RWPE2 (cell line): Measurements from ENCODE around the gene FAM171A2.

Experiments
- ATAC-seq: fragments of 200-7000 bp; cut with Tn5 transposase; 3 replicates; pipeline ENCODE4 v1.9.1; 2021; ENCODE audit warnings: low read depth
- DNase-seq: peaks from one replicate; pipeline ENCODE4 v3.0.0-alpha.2; 2020; ENCODE audit warnings: low spot score
- H3K27ac ChIP-seq: fragments of 450-650 bp; 2 replicates; pipeline ENCODE4 v1.5.1; 2017; ENCODE audit warnings: mild to moderate bottlenecking; ENCODE audit not compliant: poor library complexity, severe bottlenecking
- H3K27me3 ChIP-seq: fragments of 250-450 bp; sonication (Bioruptor Pico); 2 replicates; pipeline ENCODE4 v1.5.1; 2021; ENCODE audit warnings: mild to moderate bottlenecking, moderate library complexity; ENCODE audit not compliant: insufficient read depth, poor library complexity, severe bottlenecking
- H3K36me3 ChIP-seq: fragments of 250-450 bp; sonication (Bioruptor Pico); 2 replicates; pipeline ENCODE4 v1.5.1; 2020; ENCODE audit warnings: low read depth, mild to moderate bottlenecking, moderate library complexity
- H3K4me1 ChIP-seq: fragments of 250-450 bp; sonication (Bioruptor Pico); 2 replicates; pipeline ENCODE4 v1.5.1; 2021; ENCODE audit warnings: mild to moderate bottlenecking, moderate library complexity; ENCODE audit not compliant: insufficient read depth, poor library complexity, severe bottlenecking
- H3K4me3 ChIP-seq: fragments of 250-450 bp; sonication (Bioruptor Pico); 2 replicates; pipeline ENCODE4 v1.5.1; 2021; ENCODE audit warnings: mild to moderate bottlenecking, moderate library complexity; ENCODE audit not compliant: severe bottlenecking
- H3K9me3 ChIP-seq: fragments of 250-450 bp; sonication (Bioruptor Pico); 2 replicates; pipeline ENCODE4 v1.5.1; 2021; ENCODE audit warnings: mild to moderate bottlenecking, moderate library complexity; ENCODE audit not compliant: severe bottlenecking
- CTCF ChIP-seq: fragments of 450-650 bp; IDR thresholded peaks from one replicate; pipeline ENCODE4 v1.5.1; 2017; ENCODE audit warnings: mild to moderate bottlenecking, moderate library complexity; ENCODE audit not compliant: poor library complexity, severe bottlenecking

Gene FAM171A2

GRCh38 chr17:44383861-44384260 lies 20.2 kb upstream of the FAM171A2 start:
- H3K4me1 ChIP-seq = peaks cover 3% of the 10 kb centered on the region
- no peaks in the 10 kb centered on the region for H3K9me3 ChIP-seq
- H3K4me3 ChIP-seq = no peak overlapping the region
- TF ChIP-seq CTCF = no peak
- no peak overlapping the region for H3K27ac ChIP-seq
- H3K27me3 ChIP-seq = no peaks in the 10 kb centered on the region
- no peak for DNase-seq
- no peak for ATAC-seq
- H3K36me3 ChIP-seq = no peaks in the 10 kb centered on the region

GRCh38 chr17:44383363-44383762 lies 19.7 kb upstream of the FAM171A2 start:
- Histone ChIP-seq H3K9me3 (no peaks in the 10 kb centered on the region), H3K27me3 (no peaks in the 10 kb centered on the region), H3K27ac (no peak overlapping the region), H3K4me3 (no peak overlapping the region), H3K4me1 (peaks cover 3% of the 10 kb centered on the region), H3K36me3 (no peaks in the 10 kb centered on the region)
- no peak for DNase-seq
- TF ChIP-seq CTCF = no peak
- ATAC-seq = no peak

GRCh38 chr17:44382917-44383316 lies 19.3 kb upstream of the FAM171A2 start:
- no peaks in the 10 kb centered on the region for H3K36me3 ChIP-seq
- no peak overlapping the region for H3K27ac ChIP-seq

GRCh38 chr17:44381810-44382305 lies 18.2 kb upstream of the FAM171A2 start:
- no peaks in the 10 kb centered on the region for H3K27me3 ChIP-seq
- no peak overlapping the region for H3K27ac ChIP-seq
- peaks cover 3% of the 10 kb centered on the region for H3K4me1 ChIP-seq
- H3K4me3 ChIP-seq = no peak overlapping the region
- ATAC-seq (no peak), DNase-seq (no peak)
- H3K36me3 ChIP-seq = no peaks in the 10 kb centered on the region
- H3K9me3 ChIP-seq = no peaks in the 10 kb centered on the region
- no peak for TF ChIP-seq CTCF

More at GRCh38 chr17:44382917-44383316, 19.3 kb upstream of the FAM171A2 start:
- Histone ChIP-seq H3K9me3 (no peaks in the 10 kb centered on the region), H3K4me1 (peaks cover 3% of the 10 kb centered on the region), H3K4me3 (no peak overlapping the region), H3K27me3 (no peaks in the 10 kb centered on the region)
- TF ChIP-seq CTCF = no peak
- ATAC-seq = no peak
- DNase-seq = no peak

GRCh38 chr17:44380767-44381166 lies 17.1 kb upstream of the FAM171A2 start:
- DNase-seq = no peak
- Histone ChIP-seq H3K27ac (no peak overlapping the region), H3K9me3 (no peaks in the 10 kb centered on the region), H3K4me1 (peaks cover 1% of the 10 kb centered on the region), H3K27me3 (no peaks in the 10 kb centered on the region), H3K4me3 (no peak overlapping the region), H3K36me3 (no peaks in the 10 kb centered on the region)
- no peak for TF ChIP-seq CTCF
- no peak for ATAC-seq
